ENCODE data around the gene STEAP1B. TPM values are rescaled to one million over a fixed set of nuclear protein-coding genes. Genes with fewer than 3 reads are reported as not detected.
A peak's percentile ranks its signal among the peaks of the same experiment; 100 is the strongest.

The STEAP1B gene
- total and polyA plus RNA-seq, 8 donors, result 0.13 to 1.6 TPM; not detected in 6

- DNase-seq, result peak; percentile 73 to 90
- peak in 6 of 7 experiments; percentile 47 to 87 (median 79) for TF ChIP-seq CTCF (IDR thresholded peaks at IDR 0.05)
- TF ChIP-seq POLR2AphosphoS5 (IDR thresholded peaks at IDR 0.05), result peak in 1 of 3 donors; percentile 33
- no peak for TF ChIP-seq POLR2A (IDR thresholded peaks at IDR 0.05)
- H3K36me3 ChIP-seq, result no peaks in the 10 kb centered on the region
- no peaks in the 10 kb centered on the region for H3K9me3 ChIP-seq
- H3K27me3 ChIP-seq, result peaks cover 0 to 7% (median 0%) of the 10 kb centered on the region in 3 donors
- no peaks in the 10 kb centered on the region for H3K4me1 ChIP-seq
- intact Hi-C loops (cut with DNase I; ENCODE audit: low total_unique reads), result loop anchor here (5.0 kb wide), 1 partner anchor 382 kb away; no protein-coding TSS in a partner anchor
- H3K4me3 ChIP-seq, result no peak overlapping the region
- no peak overlapping the region for H3K27ac ChIP-seq
- 16 to 20% (median 19%) methylated on average over 10 of the region's 10 CpGs for WGBS, 5 donors
These were observed 11.1 kb downstream of the STEAP1B start for GRCh38 chr7:22488643-22489462.

- intact Hi-C loops (cut with DNase I; ENCODE audit: low total_unique reads), result loop anchor here (5.0 kb wide), 1 partner anchor 381 kb away; no protein-coding TSS in a partner anchor
- TF ChIP-seq EP300 (IDR thresholded peaks at IDR 0.05) (no peak), POLR2AphosphoS5 (IDR thresholded peaks at IDR 0.05) (no peak)
- no peaks in the 10 kb centered on the region for H3K9me3 ChIP-seq
- H3K4me1 ChIP-seq, result no peaks in the 10 kb centered on the region
- 66 to 84% (median 81%) methylated on average over 5 of the region's 5 CpGs for WGBS, 5 donors
- DNase-seq, result no peak
- H3K27me3 ChIP-seq, result peaks cover 0 to 7% (median 0%) of the 10 kb centered on the region in 3 donors
- H3K36me3 ChIP-seq, result no peaks in the 10 kb centered on the region
- no peak overlapping the region for H3K4me3 ChIP-seq
- no peak overlapping the region for H3K27ac ChIP-seq
These were observed 11.9 kb downstream of the STEAP1B start for GRCh38 chr7:22487978-22488642.

- Histone ChIP-seq H3K27me3 (peaks cover 0 to 7% (median 0%) of the 10 kb centered on the region in 3 donors), H3K27ac (no peak overlapping the region), H3K4me3 (no peak overlapping the region), H3K36me3 (no peaks in the 10 kb centered on the region), H3K4me1 (peaks cover 0 to 3% (median 0%) of the 10 kb centered on the region in 4 donors), H3K9me3 (no peaks in the 10 kb centered on the region)
- no peak for DNase-seq
- TF ChIP-seq CTCF (IDR thresholded peaks at IDR 0.05), result no peak
- WGBS, 5 donors, result 68 to 92% (median 89%) methylated on average over 2 of the region's 2 CpGs
- intact Hi-C loops (cut with DNase I; ENCODE audit: low total_unique reads), result loop anchor here (5.0 kb wide), 1 partner anchor 379 kb away; no protein-coding TSS in a partner anchor
These were observed 13.4 kb downstream of the STEAP1B start for GRCh38 chr7:22486597-22486996.

- TF ChIP-seq POLR2AphosphoS5 (IDR thresholded peaks at IDR 0.05) (no peak), POLR2A (IDR thresholded peaks at IDR 0.05) (no peak), CTCF (IDR thresholded peaks at IDR 0.05) (no peak), EP300 (IDR thresholded peaks at IDR 0.05) (no peak)
- H3K4me3 ChIP-seq, result no peak overlapping the region
- H3K36me3 ChIP-seq, result no peaks in the 10 kb centered on the region
- no peak for DNase-seq
- intact Hi-C loops (cut with DNase I; ENCODE audit: low total_unique reads), result loop anchor here (5.0 kb wide), 1 partner anchor 378 kb away; no protein-coding TSS in a partner anchor
- H3K4me1 ChIP-seq, result peaks cover 0 to 6% (median 0%) of the 10 kb centered on the region in 4 donors
- no peaks in the 10 kb centered on the region for H3K9me3 ChIP-seq
- no peak overlapping the region for H3K27ac ChIP-seq
- H3K27me3 ChIP-seq, result peaks cover 0 to 7% (median 0%) of the 10 kb centered on the region in 3 donors
These were observed 14.8 kb downstream of the STEAP1B start for GRCh38 chr7:22485189-22485588.
